Kidney glomerular epithelial cell (primary cell): ENCODE data around the gene FAM168A.
A peak's percentile ranks its signal among the peaks of the same experiment; 100 is the strongest.
"Not testable (repeated sequence)": the region's sequence is repeated elsewhere in the genome, so short reads cannot be mapped to it uniquely, and the experiment has no call there.

Source experiments
- DNase-seq: peaks from one replicate; lab custom pipeline; 2025; lab: John Stamatoyannopoulos, UW

The FAM168A gene

DNA sequence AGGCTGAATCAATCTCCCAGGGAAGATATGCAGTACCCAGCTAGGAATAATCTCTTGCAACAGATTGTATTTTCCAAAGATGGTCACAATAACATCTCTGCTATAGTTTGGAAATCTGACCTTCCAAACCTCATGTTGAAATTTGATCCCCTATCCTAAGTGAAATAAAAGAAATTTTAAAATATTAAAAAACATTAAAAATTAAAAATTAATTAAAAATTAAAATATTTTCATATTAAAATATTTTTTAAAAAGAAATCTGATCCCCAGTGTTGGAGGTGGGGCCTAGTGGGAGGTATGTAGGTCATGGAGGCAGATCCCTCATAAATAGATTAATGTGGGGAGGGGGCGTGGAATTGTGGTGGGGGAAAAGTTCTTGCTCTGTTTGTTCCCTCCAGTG, 79.7 kb downstream of the FAM168A start:
- DNase-seq: no peak

- DNase-seq: no peak
These were observed 81.8 kb downstream of the FAM168A start for GRCh38 chr11:73516080-73516479.

GRCh38 chr11:73513707-73514106, 84.2 kb downstream of the FAM168A start:
- no peak for DNase-seq

GRCh38 chr11:73510877-73511276, 87.0 kb downstream of the FAM168A start:
- no peak for DNase-seq

DNA sequence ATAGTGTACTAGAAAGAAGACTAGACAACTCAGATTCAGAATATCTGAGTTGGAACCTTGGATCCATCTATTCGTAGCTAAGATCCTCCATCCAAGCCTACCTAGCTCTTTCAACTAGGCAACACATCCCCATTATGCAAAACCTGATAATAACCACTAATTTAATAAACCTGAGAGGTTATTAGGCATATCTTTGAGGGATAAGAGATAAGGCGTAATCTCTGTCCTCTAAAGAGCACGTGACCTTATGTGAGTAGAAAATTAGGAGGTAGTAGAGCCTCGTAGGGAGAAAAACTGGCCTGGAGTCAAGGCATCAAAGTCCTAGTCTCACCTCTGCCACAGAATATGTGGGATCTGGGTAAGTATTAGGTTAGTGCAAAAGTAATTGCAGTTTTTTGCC, 87.8 kb downstream of the FAM168A start:
- DNase-seq: no peak

- DNase-seq: no peak
These were observed 88.7 kb downstream of the FAM168A start for GRCh38 chr11:73509188-73509587.

GRCh38 chr11:73508243-73509176, 89.4 kb downstream of the FAM168A start:
- DNase-seq: no peak

GRCh38 chr11:73507086-73507485, 90.8 kb downstream of the FAM168A start:
- DNase-seq: no peak

DNA sequence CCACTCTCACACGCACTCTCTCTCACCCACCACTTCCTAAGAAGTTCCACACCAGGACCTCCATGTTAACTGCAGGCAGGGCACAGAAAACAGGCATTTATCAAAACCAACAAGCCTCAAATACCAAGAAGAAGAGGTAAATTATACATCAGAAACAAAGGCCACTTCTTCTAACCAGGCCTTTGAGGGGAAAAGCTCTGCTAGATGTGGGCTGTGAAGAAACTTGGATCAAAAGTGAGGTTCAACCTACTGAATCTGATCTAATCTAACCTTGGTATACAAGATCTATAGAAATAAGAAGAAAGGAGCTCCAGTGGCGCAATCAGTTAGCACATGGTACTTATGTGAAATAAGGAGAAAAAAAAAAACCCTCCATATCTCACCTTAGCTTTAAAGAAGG, 91.9 kb downstream of the FAM168A start:
- DNase-seq: no peak

- no peak for DNase-seq
These were observed 99.6 kb downstream of the FAM168A start for GRCh38 chr11:73498343-73498742.

DNA sequence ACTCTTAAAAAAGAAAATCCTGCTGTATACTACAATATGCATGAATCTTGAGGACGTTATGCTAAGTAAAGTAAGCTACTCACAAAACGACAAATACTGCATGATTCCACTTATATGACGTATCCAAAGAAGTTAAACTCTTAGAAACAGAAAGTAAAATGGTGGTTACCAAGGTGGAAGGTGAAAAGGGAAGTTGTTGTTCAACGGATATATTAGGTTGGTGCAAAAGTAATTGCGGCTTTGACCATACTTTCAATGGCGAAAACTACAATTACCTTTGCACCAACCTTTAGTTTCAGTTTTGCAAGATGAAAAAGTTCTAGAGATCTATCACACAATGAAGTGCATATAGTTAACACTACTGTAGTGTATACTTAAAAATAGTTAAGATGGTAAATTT, 101.8 kb downstream of the FAM168A start:
- DNase-seq: no peak

- no peak for DNase-seq
These were observed 102.2 kb downstream of the FAM168A start for GRCh38 chr11:73495731-73496130.

DNA sequence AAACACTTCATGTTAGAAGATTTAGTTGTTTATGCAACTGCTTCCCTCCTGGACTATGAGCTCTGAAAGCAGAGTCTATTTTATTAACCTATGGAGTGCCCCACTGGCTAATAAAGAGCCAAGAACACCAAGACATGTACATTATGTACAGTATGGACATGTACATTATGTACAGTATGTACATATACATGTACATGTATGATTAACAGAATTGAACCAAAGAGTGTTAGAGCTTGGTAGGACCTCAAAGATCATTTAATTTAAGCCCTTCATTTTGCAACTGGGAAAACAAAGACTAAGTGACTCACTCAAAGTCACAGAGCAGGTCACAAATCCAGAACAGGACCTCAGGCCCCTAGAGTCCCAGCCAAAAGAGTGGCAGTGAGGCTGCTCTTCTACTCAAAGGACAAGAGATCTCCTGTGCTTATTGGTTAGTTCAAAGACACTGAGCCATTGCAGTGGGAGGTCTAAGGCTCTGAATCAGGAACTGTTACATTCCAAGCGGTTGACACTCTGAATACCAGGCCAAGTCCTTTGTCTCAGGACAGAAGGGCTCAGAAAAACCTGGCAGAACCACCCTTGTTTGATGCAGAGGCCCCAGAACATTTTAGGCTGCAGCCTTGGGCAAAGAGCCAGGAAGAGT, 103.8 kb downstream of the FAM168A start:
- peak; percentile 27 for DNase-seq

- DNase-seq: no peak
These were observed 116.3 kb downstream of the FAM168A start for GRCh38 chr11:73481626-73482025.

DNA sequence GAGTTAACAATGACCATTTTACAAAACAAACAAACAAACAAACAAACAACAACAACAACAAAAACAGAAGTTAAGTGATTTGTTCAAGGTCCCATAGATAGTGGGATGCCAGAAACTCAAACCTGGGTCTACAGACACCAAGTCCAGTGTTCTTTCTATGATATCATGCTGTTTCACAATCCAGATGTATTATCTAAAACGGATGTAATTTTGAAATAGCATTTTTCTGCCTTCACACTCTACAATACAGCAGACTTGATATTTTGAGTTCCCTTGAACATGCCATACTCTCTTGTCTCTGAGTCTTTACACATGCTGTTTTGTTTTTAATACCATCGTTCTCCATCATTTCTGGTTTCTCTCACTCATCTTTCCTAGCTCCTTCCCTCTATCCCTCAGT, 117.2 kb downstream of the FAM168A start:
- no peak for DNase-seq

DNA sequence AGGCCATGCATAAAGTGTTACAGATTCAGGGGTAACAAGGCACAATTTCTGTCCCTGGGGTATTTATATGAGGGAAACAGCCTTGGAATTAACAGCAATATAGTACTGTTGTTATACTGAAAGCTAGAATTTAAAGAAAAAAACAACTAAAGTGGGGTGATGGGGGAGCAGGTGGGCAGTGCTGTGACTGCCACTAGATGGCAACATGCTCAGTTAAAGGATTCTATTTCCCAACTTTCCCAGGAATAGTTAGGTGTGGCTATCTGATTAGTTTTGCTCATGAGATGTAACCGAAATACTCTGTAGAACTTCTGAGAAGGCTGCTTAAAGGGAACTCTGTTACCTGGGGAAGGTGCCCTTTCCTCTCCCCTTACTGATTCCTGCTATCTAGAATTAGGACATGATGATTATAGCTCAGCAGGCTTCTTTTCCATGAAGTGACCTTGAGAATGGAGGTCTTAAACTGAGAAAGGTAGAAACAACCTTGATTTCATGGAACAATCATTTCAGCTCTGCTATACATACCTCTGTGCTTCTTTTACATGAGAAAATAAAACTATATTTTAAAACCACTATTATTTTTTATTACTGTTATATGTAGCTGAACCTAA, 119.1 kb downstream of the FAM168A start:
- DNase-seq: peak; percentile 22

GRCh38 chr11:73477518-73477917, 120.4 kb downstream of the FAM168A start:
- DNase-seq: no peak

- no peak for DNase-seq
These were observed 122.3 kb downstream of the FAM168A start for GRCh38 chr11:73475549-73476095.

GRCh38 chr11:73473252-73473651, 124.7 kb downstream of the FAM168A start:
- DNase-seq: no peak

- DNase-seq: not testable (repeated sequence)
These were observed 127.8 kb downstream of the FAM168A start for GRCh38 chr11:73470036-73470612.

DNA sequence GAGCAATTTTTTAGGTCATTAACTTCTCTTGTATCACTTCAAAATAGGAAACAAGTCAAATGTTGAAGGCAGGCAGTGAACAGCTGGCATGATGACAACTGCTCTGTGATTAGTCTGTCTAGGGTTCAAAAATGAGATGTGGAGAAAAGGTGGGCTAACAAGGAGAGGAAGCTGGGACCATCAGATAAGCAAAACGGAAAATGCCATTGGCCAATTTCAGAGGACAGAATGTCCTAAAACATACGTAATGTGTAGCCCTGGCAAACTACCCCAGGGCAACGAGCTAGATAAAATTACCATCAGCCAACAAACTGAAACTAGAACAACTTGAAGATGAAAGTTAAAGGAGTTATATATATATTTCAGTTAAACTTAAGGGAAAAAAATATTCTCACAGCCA, 128.5 kb downstream of the FAM168A start:
- DNase-seq: no peak

DNA sequence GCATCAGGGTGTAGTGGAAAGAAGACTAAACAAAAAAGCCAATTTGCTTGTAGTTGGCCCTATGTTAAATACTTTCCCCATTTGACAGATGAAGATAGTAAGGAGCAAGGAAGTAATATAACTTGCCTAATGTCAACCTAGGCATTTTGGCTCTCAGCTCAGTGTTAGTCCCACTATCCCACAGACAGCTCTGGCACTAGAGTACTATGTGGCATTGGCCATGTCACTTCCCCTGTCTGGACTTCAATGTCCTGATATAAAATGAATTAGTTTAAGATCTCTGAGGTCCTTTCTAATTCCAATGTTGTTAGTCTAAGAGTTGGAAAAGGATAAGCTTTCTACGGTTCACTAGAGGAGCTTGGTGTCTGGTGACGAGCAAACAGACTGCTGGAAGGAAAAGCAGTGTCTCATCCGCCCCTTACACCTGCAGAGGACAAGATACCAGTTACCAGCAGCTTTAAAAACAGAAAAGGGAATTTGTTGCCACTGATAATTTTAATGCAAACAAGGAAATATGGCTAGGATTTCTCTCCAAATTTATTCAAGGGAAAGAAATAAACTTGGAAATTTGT, 129.2 kb downstream of the FAM168A start:
- no peak for DNase-seq
